Brain microvascular endothelial cell (primary cell): Measurements from ENCODE around the gene CALY.

Experiments used
- DNase-seq: peaks from one replicate; pipeline ENCODE4 v3.0.0-alpha.2; 2020
- H3K27ac ChIP-seq: fragments of 250-450 bp; sonication (Bioruptor Pico); 2 replicates; pipeline ENCODE4 v1.5.1; 2020; ENCODE audit warnings: mild to moderate bottlenecking, moderate library complexity
- H3K27me3 ChIP-seq: fragments of 250-450 bp; sonication (Bioruptor Pico); replicated peaks from 2 replicates; pipeline ENCODE4 v1.5.1; 2020; ENCODE audit warnings: mild to moderate bottlenecking
- H3K36me3 ChIP-seq: fragments of 250-450 bp; sonication (Bioruptor Pico); replicated peaks from 2 replicates; pipeline ENCODE4 v1.5.1; 2020; ENCODE audit warnings: mild to moderate bottlenecking
- H3K4me3 ChIP-seq: 2 replicates; pipeline ENCODE4 v1.5.1; 2011; ENCODE audit warnings: low read depth, mild to moderate bottlenecking, control low read depth, low read length, moderate library complexity
- in situ Hi-C: cut with HindIII; loops from 2 replicates; pipeline ENCODE4 v1.10.0; 2017; ENCODE audit warnings: low sequenced_read_pairs, low pct_ligation_motif_present
- TF ChIP-seq, protein P1 (sequence below): IDR thresholded peaks from 2 replicates; pipeline ENCODE4 v1.5.1; 2011; ENCODE audit warnings: low read depth, mild to moderate bottlenecking, moderate library complexity, low read length, control low read depth, inconsistent platforms; ENCODE audit errors: missing control alignments

Gene CALY

GRCh38 chr10:133306097-133306476 is 30.6 kb downstream of the CALY start:
- H3K27me3 ChIP-seq, result no peaks in the 10 kb centered on the region
- in situ Hi-C loops, result no loop called here
- no peak overlapping the region for H3K27ac ChIP-seq
- H3K4me3 ChIP-seq, result no peak overlapping the region
- no peak for DNase-seq
- peaks cover 7% of the 10 kb centered on the region for H3K36me3 ChIP-seq
- TF ChIP-seq, protein P1, sequence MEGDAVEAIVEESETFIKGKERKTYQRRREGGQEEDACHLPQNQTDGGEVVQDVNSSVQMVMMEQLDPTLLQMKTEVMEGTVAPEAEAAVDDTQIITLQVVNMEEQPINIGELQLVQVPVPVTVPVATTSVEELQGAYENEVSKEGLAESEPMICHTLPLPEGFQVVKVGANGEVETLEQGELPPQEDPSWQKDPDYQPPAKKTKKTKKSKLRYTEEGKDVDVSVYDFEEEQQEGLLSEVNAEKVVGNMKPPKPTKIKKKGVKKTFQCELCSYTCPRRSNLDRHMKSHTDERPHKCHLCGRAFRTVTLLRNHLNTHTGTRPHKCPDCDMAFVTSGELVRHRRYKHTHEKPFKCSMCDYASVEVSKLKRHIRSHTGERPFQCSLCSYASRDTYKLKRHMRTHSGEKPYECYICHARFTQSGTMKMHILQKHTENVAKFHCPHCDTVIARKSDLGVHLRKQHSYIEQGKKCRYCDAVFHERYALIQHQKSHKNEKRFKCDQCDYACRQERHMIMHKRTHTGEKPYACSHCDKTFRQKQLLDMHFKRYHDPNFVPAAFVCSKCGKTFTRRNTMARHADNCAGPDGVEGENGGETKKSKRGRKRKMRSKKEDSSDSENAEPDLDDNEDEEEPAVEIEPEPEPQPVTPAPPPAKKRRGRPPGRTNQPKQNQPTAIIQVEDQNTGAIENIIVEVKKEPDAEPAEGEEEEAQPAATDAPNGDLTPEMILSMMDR, result no peak

- in situ Hi-C loops, result no loop called here
- TF ChIP-seq, protein P1, result no peak
- no peak for DNase-seq
- peaks cover 23% of the 10 kb centered on the region for H3K36me3 ChIP-seq
- H3K27ac ChIP-seq, result no peak overlapping the region
- H3K4me3 ChIP-seq, result no peak overlapping the region
- no peaks in the 10 kb centered on the region for H3K27me3 ChIP-seq
These were observed 33.5 kb downstream of the CALY start for GRCh38 chr10:133303206-133303605.

DNA sequence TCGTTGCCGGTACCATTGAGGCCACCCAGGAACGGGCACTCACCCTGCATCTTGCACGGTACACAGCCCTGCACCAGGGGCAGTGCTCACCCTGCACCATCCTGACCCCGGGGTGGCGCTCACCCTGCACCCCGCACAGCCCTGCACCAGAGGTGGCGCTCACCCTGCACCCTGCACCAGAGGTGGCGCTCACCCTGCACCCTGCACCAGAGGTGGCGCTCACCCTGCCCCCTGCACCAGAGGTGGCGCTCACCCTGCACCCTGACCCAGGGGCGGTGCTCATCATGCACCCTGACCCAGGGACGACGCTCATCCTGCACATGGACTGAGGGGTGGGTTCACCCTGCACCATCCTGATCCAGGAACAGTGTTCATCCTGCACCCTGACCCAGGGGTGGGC is 34.5 kb downstream of the CALY start:
- Histone ChIP-seq H3K4me3 (no peak overlapping the region), H3K27me3 (no peaks in the 10 kb centered on the region), H3K36me3 (peaks cover 28% of the 10 kb centered on the region), H3K27ac (no peak overlapping the region)
- DNase-seq, result no peak
- TF ChIP-seq, protein P1, result no peak
- in situ Hi-C loops, result no loop called here

- Histone ChIP-seq H3K27me3 (no peaks in the 10 kb centered on the region), H3K27ac (no peak overlapping the region), H3K36me3 (peaks cover 42% of the 10 kb centered on the region), H3K4me3 (no peak overlapping the region)
- in situ Hi-C loops, result no loop called here
- no peak for DNase-seq
- TF ChIP-seq, protein P1, result no peak
These were observed 37.0 kb downstream of the CALY start for GRCh38 chr10:133299738-133300137.

DNA sequence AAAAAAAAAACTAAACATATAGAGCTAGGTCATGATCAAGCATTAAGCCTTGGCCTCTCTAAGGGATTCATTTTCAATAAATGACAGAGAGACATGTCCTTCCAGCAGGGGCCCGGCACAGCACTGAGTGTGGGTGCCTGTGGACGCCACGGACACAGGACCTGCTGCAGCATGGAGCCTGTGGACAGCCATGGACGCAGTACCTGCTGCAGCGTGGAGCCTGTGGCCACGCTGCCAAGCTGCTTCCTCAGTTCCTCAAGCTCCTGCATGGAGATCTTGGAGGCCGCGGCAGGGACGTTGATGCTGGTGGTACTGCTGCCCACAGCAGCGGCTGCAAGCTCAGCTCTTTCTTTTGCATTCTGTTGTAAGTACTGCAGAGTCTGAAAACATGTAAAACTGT is 37.5 kb downstream of the CALY start:
- H3K4me3 ChIP-seq, result no peak overlapping the region
- no peaks in the 10 kb centered on the region for H3K27me3 ChIP-seq
- TF ChIP-seq, protein P1, result no peak
- no peak overlapping the region for H3K27ac ChIP-seq
- no peak for DNase-seq
- peaks cover 44% of the 10 kb centered on the region for H3K36me3 ChIP-seq
- in situ Hi-C loops, result no loop called here

GRCh38 chr10:133298466-133298865 is 38.2 kb downstream of the CALY start:
- no peak overlapping the region for H3K4me3 ChIP-seq
- no peaks in the 10 kb centered on the region for H3K27me3 ChIP-seq
- H3K36me3 ChIP-seq, result peaks cover 47% of the 10 kb centered on the region
- in situ Hi-C loops, result no loop called here
- no peak overlapping the region for H3K27ac ChIP-seq
- TF ChIP-seq, protein P1, result no peak
- no peak for DNase-seq
